SK-N-DZ (cell line): ENCODE data around the gene RABL2B.
A peak's percentile ranks its signal among the peaks of the same experiment; 100 is the strongest.

ENCODE experiments used
- DNase-seq: peaks from one replicate; pipeline ENCODE4 v3.0.0-alpha.2; 2015; ENCODE audit warnings: low spot score

Gene RABL2B

GRCh38 chr22:50738649-50739227 is 44.7 kb downstream of the RABL2B start:
- no peak for DNase-seq

GRCh38 chr22:50737728-50738648 is 45.4 kb downstream of the RABL2B start, which contains the start of gene ACR:
TSS of gene ACR (plus strand) at chr22:50738204. CDS start at chr22:50738236, 32 bp downstream.
- DNase-seq = no peak

- no peak for DNase-seq
These were observed 47.8 kb downstream of the RABL2B start for GRCh38 chr22:50735739-50736030.

GRCh38 chr22:50734986-50735738 is 48.3 kb downstream of the RABL2B start:
- DNase-seq = no peak

- DNase-seq = no peak
These were observed 49.1 kb downstream of the RABL2B start for GRCh38 chr22:50734343-50734771.

- peak; percentile 55 for DNase-seq
These were observed 49.7 kb downstream of the RABL2B start for GRCh38 chr22:50733521-50734342.

GRCh38 chr22:50732681-50733080 is 50.8 kb downstream of the RABL2B start:
- no peak for DNase-seq

GRCh38 chr22:50731811-50732624 is 51.4 kb downstream of the RABL2B start:
- DNase-seq = peak; percentile 56

- DNase-seq = no peak
These were observed 52.3 kb downstream of the RABL2B start for GRCh38 chr22:50730941-50731661.

GRCh38 chr22:50730013-50730891 is 53.2 kb downstream of the RABL2B start:
- no peak for DNase-seq

GRCh38 chr22:50729391-50730012 is 53.9 kb downstream of the RABL2B start:
- DNase-seq = no peak

- DNase-seq = no peak
These were observed 54.9 kb downstream of the RABL2B start for GRCh38 chr22:50728523-50728931.

GRCh38 chr22:50727678-50728522 is 55.5 kb downstream of the RABL2B start:
- DNase-seq = no peak

GRCh38 chr22:50726643-50727340 is 56.6 kb downstream of the RABL2B start:
- no peak for DNase-seq

GRCh38 chr22:50725597-50725996 is 57.8 kb downstream of the RABL2B start:
- no peak for DNase-seq

GRCh38 chr22:50724616-50725015 is 58.8 kb downstream of the RABL2B start:
- no peak for DNase-seq

- DNase-seq = no peak
These were observed 59.4 kb downstream of the RABL2B start for GRCh38 chr22:50723991-50724390.
